Amniotic epithelial cell (primary cell): Measurements from ENCODE around the gene NCBP1.
A peak's percentile ranks its signal among the peaks of the same experiment; 100 is the strongest.

Experiments used
- DNase-seq: peaks from one replicate; pipeline ENCODE4 v3.0.0-alpha.2; 2010; ENCODE audit warnings: low read depth

Gene NCBP1

DNA sequence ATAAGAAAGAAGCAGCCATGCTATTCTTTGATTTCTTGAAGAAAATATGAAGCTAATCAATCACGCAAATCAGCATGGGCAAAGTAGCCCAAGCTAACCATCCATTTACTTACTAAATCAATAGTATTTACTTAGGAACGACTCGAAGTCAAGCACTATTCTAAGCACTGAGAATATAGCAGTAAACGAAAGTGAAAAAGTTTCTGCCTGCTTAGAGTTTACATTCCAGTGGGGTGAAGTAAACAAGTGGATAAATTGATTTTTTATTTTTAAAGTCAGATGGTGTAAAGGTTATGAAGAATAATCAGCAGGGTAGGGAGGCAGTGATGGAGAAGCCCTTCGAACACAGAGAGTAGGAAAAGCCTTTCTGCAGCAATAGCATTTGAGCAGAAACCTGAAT, 6.0 kb upstream of the NCBP1 start:
- DNase-seq = no peak

DNA sequence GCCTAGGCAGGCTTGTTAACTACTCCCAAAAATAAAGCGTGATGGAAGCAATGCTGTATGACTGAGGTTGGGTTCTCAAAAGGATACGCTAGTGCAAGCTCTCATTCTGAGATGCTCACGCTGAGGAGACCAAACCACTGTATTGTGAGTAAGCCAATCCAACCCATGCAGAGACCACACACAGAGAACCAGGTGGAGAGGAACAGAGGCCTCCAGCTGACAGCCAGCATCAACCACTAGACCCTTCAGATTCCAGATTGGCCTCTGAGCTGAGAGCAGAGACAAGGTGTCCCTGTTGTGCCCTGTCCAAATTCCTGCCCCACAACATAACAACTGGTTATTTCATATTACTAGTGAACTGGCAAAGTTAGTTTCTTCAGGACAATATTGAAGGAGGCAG, 5.0 kb upstream of the NCBP1 start:
- no peak for DNase-seq

DNA sequence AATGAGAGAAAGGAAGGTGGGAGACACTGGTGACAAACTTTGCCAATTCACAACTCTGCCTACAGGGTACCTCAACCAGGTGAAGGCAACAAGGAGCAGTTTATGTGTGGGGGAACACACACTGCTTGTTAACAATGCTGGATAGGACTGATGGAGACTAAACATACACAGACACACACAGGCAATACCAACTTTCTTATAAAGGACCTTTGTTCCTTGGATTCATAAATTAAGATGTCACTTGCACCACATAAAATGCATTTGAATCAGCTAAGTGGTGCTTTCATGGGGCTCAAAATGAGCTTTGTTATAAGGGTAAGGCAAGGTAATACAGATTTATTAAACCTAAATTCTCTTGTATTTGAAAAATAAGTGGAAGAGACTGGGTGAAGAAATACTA, 4.5 kb upstream of the NCBP1 start:
- DNase-seq = no peak

DNA sequence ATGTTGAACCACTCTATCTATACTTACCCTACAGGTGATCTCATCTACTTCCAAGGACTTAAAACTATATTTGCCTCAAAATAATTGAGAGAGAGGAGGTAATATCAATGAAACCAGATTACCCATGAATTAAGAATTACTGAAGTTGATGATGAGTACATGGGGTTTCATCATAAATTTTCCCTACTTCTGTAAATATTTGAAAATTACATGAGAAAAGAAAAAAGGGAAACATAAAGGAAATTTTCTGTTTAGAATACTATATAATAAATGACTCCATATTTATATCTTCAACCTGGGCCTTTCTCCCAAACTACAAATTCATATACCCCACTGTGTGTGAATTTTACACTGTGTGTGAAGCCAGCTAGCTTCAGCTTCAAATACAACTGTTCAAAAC, 3.0 kb upstream of the NCBP1 start:
- DNase-seq = no peak

DNA sequence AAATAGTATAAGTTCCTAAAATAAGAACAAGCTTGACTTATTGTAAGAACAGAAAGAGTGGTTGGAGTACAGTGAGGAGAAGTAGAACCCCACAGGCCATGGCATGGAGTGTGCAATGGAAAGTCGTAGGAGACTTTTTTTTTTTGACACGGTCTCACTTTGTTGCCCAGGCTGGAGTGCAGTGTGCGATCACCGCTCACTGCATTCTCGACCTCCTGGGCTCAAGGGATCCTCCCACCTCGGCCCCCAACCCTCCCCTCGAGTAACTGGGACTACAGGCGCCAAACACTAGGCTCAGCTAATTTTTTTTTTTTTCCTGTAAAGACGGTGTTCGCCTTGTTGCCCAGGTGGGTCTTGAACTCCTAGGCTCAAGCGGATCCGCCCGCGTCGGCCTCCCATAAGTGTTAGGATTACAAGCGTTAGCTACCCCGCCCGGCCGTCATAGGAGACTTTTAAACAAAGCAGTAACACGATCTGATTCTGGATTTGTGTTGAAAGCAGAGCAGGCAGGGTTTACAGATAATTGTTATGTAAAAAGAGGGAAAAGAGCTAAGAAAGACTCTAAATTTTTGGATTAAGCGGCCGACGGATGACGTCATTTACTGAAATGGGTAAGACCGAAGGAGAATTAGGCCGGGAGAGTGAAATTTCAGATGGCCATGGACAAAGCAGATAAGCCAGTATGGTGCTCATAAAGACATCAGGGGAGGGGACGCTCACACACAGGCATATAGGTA, 1.2 kb upstream of the NCBP1 start:
- peak; percentile 82 for DNase-seq

DNA sequence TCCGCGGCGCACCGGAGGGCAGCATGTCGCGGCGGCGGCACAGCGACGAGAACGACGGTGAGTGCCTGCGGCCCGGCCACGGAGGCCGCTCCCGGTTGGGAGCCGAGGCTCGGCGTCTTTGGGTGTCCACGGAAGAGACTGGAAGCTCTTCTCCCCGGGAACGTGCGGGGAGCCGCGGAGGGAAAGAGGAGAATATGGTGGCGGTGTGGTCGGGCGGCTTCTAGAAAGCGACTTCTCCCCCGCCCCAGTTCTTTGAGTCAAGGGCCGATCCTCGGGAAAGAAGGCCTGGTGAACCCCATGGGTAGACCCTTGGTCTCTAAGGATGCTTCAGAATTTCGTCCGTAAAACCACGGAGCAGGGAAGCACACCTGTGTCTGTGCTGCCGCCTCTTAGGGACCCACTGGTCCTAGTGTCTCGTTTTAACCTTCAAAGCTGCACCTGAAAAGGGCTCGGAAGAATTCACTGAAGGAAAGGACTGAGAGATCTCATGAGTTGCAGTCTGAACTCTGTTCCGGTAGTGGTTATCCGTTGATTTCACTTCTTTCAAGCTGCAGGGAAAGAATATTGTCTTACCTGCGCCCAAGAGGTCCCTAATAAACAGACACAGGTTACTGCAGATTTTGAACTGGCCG, 354 bp downstream of the NCBP1 start:
- DNase-seq = no peak

DNA sequence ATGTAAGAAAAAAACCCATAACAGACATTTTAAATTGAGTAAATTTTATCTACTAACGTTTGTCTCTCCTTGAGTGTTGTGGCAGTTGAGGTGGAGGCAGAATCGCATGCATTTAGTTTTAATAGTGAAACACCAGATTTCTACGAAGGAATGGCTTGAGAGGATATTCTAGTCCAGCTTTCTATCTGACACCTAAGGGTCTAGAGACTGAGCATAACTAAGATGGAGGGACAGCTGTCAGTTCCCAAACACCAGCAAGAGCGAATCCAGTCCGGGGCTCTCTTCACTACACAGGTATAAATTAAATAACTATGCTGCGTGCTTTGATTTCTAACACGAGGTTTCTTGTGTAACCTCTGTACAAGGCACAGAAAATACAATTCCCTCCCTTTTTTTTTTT, 1.4 kb downstream of the NCBP1 start:
- no peak for DNase-seq

DNA sequence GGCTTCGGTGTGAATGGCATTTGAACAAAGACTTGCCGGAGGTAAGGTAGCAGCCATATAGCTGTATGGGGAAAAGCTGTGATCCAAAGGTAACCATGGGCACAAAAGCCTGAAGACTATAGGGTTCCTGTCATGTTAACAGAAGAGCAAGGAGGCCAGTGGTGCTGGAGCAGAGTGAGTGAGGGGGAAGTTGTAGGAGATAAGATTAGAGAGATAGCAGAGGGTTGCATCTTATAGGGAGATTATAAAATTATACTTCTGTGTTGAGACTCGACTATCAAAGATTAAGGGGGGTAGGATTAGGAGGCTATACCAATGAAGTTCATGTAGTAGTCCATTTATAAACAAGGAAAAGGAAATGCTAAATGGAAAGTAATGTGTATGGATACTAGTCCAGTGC, 3.3 kb downstream of the NCBP1 start:
- DNase-seq = no peak

DNA sequence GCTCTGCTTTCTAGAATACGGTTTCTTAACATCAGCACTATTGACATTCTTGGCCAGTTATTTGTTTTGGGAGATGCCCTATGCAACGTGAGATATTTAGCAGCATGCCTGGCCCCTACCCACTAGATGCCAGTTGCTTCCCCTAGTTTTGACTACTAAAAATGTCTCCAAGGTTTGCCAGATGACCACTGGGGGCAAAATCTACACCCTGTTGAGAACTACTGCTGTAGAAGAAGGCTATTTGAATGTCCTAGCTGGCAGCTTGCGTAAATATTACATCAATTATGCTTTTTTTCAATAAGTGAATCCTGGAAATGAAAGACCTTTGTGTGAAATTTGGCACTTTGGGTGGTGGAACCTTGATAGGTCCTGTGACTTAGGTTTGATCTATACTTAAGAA, 5.0 kb downstream of the NCBP1 start:
- no peak for DNase-seq

DNA sequence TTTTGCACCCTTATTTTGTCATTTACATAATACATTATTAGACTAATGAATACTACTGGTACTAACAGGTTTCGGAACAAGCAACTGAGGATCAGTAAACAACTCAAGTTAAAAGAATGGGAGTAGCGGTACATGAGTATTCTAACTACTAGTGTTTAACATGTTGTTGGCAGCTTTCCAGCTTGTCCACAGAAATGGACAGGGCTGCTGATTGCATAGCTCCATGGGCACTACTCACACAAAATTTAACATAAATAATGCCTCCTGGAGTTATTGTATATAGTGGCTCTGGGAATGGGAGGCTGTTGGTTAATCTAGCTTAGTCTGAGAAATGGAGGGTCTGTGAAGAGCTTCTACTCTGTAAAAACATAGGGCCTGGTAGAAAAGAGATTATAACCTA, 6.7 kb downstream of the NCBP1 start:
- no peak for DNase-seq

DNA sequence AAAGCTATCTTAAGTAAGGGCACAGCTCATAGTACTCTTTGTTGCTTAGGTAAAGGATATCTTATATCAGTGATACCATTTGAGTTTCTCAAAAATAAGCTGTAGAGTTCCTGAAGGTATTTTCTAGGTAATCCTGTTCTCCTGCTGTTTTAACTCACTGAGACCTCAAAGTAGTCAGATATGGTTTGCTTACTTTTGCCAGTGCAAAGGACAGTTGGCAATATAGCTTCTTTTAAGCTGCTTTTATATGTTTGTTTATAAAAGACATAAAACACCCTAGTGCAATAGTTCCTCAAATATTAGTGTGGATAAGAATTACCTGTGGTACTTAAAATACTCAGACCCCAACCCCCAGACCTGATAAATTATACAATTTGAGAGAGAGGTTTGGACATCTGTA, 12.1 kb downstream of the NCBP1 start:
- no peak for DNase-seq

DNA sequence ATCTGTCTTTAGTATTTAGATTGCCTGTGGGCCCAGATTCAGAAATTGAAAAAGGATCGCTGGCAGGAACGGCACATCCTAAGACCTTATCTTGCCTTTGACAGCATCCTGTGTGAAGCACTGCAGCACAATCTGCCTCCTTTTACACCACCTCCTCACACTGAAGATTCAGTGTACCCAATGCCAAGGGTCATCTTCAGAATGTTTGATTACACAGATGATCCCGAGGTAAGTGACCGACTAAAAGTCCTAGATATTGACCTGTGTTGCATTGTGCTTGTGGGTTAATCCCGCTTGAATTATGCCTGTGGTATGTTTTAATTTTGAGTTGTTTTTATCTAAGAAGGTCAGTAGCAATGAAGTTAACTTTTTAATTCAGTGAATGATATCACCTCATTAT, 14.4 kb downstream of the NCBP1 start:
- no peak for DNase-seq

DNA sequence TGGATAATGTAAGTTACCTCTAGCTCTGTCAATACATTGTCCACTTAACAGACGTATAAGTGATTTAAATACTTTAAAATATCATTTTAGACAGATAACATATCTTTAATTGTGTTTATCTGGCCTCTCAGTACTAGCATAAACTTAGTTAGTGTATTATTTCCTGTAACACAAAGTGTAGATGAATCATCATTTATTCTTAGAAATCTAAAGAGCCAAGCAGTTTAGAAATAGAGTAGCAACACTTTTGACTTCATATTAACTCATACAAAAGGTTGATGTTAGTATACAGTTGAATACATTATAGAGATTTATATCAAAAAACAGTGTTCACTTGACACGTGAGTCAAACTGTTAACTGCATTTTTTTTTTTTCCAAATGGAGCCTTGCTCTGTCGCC, 18.0 kb downstream of the NCBP1 start:
- peak; percentile 5 for DNase-seq

DNA sequence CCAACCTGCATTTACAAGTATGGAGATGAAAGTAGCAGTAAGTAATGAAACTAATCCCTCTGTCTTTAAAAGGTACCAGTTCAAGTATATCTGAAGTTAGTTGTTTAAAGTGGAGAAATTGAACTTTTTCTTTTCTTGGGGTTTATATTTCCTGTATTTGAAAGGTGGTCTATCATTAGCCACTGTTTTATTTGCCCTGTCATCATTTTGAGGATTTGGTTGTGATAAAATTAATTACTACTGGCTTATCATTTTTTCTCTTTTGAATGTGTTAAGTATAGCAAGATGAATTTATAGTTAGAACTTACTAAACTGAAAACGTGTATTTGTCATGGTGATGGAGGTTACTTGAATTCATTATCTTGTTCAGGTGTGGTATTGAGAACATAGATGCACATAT, 25.1 kb downstream of the NCBP1 start:
- no peak for DNase-seq

DNA sequence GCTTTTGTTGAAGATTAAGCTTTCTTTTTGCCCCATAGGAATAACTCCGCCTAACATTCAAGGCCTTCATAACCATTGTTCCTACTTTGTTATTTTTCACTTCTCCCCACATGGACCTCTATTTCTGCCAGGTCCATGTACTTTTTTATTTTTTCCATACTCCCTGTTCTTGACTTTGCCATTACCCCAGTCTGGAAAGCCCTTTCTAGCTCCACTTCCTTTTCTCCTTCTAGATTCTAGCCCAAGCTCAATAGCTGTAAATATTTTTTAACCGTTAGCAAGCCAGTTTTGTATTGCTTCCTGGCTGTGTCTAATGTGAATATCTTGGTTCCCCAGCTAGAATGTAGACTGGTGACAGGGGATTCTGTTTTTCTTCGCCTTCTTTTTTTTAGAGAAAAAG, 26.1 kb downstream of the NCBP1 start:
- no peak for DNase-seq

DNA sequence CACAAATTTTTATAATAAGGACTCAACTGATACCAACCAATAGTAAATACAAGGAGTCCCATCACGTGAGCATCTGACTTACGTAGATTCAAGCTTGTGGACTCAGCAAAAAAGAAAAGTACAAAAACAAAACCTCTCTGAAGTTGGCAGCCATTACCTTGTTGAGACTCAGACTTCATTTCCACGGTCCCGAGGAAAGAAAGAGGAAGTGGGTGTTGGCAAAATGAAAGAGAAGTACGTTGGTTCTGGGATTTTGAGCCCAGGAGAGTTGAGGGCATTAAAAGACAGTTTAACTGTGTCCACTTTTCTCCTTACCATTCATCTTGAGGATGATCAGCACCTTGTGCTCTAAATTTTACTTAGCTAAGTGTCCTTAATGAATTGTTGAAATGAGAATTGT, 26.7 kb downstream of the NCBP1 start:
- DNase-seq = no peak

DNA sequence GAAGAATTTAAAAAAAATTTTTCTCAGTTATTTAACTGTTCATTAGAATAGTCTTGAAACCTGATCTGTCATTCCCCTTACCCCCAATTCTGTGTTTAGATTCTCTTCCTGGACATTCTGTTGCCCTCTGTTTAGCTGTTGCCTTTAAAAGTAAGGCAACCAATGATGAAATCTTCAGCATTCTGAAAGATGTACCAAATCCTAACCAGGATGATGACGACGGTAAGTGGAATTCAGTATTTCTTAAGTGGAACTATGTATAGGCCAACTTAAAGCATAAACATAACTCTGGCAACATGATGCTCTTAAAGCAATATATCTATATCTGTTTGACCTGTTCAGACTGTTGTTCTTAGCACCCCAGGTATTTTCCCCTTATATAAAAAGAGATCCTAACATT, 27.2 kb downstream of the NCBP1 start:
- DNase-seq = peak; percentile 81

DNA sequence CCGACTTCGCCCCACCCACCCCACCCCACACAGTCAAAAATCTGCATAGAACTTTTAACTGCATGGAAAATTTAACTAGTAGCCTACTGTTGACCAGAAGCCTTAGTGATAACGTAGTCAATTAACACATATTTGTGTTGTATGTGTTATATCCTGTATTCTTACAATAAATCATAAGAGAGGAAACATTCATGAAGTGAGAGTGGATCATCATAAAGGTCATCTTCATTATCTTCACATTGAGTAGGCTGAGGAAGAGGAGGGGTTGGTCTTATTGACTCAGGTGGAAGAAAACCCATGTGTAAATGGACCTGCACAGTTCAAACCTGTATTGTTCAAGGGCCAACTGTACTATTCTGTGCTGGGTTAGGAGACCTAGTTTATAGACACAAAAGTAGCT, 32.1 kb downstream of the NCBP1 start:
- no peak for DNase-seq

DNA sequence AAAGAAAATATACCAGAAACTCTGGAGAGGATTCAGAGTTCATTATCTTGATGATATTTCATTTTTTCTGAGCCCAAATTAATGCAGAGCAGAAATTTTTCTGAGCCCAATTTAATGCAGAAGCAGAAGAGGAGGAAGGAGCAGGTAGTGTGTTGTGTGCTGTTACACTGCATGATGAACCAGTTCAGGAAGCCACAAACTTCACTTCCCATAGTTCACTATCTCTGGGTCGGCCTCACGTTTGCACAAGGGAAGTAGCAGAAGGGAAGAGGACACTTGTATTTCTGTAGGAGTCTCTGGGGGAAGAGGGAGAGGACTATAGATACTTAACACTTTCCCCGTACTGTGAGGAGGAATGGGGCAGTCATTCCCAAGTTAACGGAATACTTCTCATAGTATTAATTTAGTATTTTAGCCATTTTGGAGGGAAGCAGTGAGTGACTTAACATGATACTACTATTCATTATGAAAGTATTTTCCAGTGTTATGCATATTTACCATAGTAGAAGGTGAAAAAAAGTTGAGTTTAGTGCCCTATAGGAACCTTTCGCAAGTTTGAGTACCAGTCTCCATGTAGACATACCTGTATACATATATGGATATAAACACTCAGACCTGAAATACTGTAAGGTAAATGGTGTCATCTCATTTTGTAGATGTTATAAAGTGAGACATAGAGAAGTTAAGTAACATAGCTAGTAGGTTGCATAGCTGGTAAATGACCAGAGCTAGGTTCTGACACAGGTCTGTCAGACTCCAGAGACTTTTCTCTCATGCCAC, 33.5 kb downstream of the NCBP1 start:
- no peak for DNase-seq

DNA sequence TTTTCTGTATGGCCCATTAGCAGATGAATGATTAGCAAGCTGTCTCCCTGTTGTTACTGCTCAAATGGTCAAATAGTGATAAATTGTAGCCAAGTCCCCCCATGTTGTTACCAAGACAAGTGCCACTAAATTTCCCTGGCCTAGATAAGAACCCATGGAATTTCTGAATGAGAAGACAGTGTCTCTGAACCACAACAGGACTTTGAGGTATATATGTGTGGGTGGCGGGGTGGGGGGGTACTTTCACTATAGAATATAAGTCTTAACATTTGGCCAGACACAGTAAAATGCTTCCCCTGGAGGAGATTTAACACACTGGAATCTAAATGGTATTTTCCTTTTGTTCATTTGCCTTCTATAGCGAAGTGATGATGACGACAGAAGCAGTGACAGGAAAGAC, 34.9 kb downstream of the NCBP1 start:
- no peak for DNase-seq

DNA sequence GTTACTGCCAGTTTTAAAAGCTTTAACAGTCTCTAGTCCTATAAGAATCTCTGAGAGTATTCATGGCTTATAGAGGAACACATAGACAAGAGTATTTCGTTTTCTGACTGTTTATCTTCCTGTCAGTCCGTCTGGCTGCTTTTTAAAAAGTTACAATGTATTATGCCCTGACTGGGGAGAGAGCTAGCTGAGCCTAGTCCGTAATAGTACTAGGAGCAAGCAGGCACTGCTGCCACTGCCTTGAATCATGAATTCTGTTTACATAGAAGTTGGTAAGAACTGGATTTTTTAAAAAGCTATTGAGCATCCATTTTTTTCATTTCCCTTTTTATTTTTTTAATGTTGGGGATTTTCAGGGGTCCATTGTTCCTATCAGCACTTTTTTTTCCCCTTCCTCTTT, 37.0 kb downstream of the NCBP1 start:
- DNase-seq = peak; percentile 54

DNA sequence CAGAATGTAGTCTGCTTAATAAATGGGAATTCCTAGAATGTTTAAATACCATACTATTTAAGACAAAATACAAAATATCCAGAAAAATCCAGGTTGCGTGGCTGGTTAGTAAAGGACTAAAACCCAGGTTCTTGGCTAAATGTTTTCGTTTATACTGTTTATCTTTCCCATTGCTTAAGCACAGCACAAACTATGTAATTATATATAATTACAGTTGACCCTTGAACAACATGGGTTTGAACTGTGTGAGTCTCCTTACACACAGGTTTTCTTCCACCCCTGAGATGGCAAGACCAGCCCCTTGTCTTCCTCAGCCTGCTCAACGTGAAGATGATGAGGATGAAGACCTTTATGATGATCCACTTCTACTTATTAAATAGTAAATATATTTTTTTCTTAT, 38.8 kb downstream of the NCBP1 start:
- DNase-seq = no peak

DNA sequence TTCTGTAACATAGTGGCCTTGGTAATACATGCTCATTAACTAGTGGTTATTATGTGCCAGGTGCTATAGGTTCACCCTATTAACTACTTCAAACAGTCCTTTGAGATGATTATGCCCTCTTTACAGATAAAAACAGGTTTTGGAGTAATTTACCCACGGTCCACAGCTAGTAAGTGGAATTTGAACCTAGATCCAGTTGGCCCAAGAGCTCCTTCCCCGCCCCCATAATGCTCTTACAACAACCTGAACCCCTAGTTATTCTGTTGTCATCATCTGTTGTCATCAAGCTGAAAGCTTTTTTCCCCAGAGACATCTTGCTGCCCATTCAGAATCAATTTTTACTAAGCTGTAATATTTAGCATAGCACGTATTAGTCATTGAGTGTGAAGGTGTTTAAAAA, 40.3 kb downstream of the NCBP1 start:
- no peak for DNase-seq
